H9 (cell line): ENCODE data around the gene PRKAG1. TPM values are rescaled to one million over a fixed set of nuclear protein-coding genes. Genes with fewer than 3 reads are reported as not detected.

Source experiments
- DNase-seq: peaks from one replicate; pipeline ENCODE4 v3.0.0-alpha.2; 2017
- H2AFZ ChIP-seq: one replicate; pipeline ENCODE4 v1.6.1; 2013; ENCODE audit warnings: mild to moderate bottlenecking, low read length, control low read depth, moderate library complexity
- H2AK5ac ChIP-seq: 2 replicates; pipeline ENCODE4 v1.6.1; 2013; ENCODE audit warnings: low read length, control low read depth, mixed read lengths; ENCODE audit not compliant: insufficient read length
- H2BK120ac ChIP-seq: one replicate; pipeline ENCODE4 v1.6.1; 2013; ENCODE audit warnings: low read depth, mild to moderate bottlenecking, low read length, control low read depth, inconsistent platforms; ENCODE audit not compliant: poor library complexity, severe bottlenecking
- H2BK12ac ChIP-seq: 2 replicates; pipeline ENCODE4 v1.6.1; 2013; ENCODE audit warnings: low read length, control low read depth, mixed read lengths, low read depth; ENCODE audit not compliant: insufficient read length
- H2BK15ac ChIP-seq: 2 replicates; pipeline ENCODE4 v1.6.1; 2013; ENCODE audit warnings: low read depth, low read length, control low read depth
- H2BK20ac ChIP-seq: one replicate; pipeline ENCODE4 v1.6.1; 2013; ENCODE audit warnings: low read depth, mild to moderate bottlenecking, low read length, control low read depth, inconsistent platforms; ENCODE audit not compliant: poor library complexity, severe bottlenecking
- H2BK5ac ChIP-seq: 2 replicates; pipeline ENCODE4 v1.6.1; 2013; ENCODE audit warnings: low read length, control low read depth, mixed read lengths; ENCODE audit not compliant: insufficient read length
- H3K14ac ChIP-seq: 2 replicates; pipeline ENCODE4 v1.6.1; 2013; ENCODE audit warnings: low read length, control low read depth; ENCODE audit not compliant: insufficient read depth
- H3K18ac ChIP-seq: 2 replicates; pipeline ENCODE4 v1.6.1; 2013; ENCODE audit warnings: low read depth, mild to moderate bottlenecking, mixed read lengths, low read length, control low read depth; ENCODE audit not compliant: insufficient read length
- H3K23ac ChIP-seq: 2 replicates; pipeline ENCODE4 v1.6.1; 2013; ENCODE audit warnings: low read length, control low read depth, mixed read lengths, low read depth; ENCODE audit not compliant: insufficient read length
- H3K23me2 ChIP-seq: 2 replicates; pipeline ENCODE4 v1.6.1; 2013; ENCODE audit warnings: low read depth, mild to moderate bottlenecking, mixed read lengths, low read length, control low read depth; ENCODE audit not compliant: insufficient read length, poor library complexity, severe bottlenecking
- H3K27ac ChIP-seq: 2 replicates; pipeline ENCODE4 v1.5.1; 2013; ENCODE audit warnings: low read length, control low read depth, mixed read lengths, low read depth; ENCODE audit not compliant: insufficient read length
- H3K27me3 ChIP-seq: 2 replicates; pipeline ENCODE4 v1.6.1; 2013; ENCODE audit warnings: low read length, control low read depth, inconsistent platforms; ENCODE audit not compliant: insufficient read depth
- H3K4ac ChIP-seq: 2 replicates; pipeline ENCODE4 v1.6.1; 2013; ENCODE audit warnings: low read depth, mild to moderate bottlenecking, control low read depth, inconsistent platforms, low read length, moderate library complexity
- H3K4me1 ChIP-seq: 2 replicates; pipeline ENCODE4 v1.6.1; 2013; ENCODE audit warnings: low read length, control low read depth, inconsistent platforms; ENCODE audit not compliant: insufficient read depth
- H3K4me2 ChIP-seq: 2 replicates; pipeline ENCODE4 v1.6.1; 2013; ENCODE audit warnings: low read length, control low read depth, mixed read lengths; ENCODE audit not compliant: insufficient read length, insufficient read depth
- H3K56ac ChIP-seq: 2 replicates; pipeline ENCODE4 v1.6.1; 2013; ENCODE audit warnings: low read depth, mild to moderate bottlenecking, mixed read lengths, low read length, control low read depth; ENCODE audit not compliant: insufficient read length
- H3K79me1 ChIP-seq: 2 replicates; pipeline ENCODE4 v1.6.1; 2013; ENCODE audit warnings: low read depth, mild to moderate bottlenecking, moderate library complexity, low read length, control low read depth, inconsistent platforms; ENCODE audit not compliant: insufficient read depth, poor library complexity, severe bottlenecking
- H3K79me2 ChIP-seq: 2 replicates; pipeline ENCODE4 v1.6.1; 2013; ENCODE audit warnings: low read length, control low read depth, inconsistent platforms; ENCODE audit not compliant: insufficient read depth
- H3K9ac ChIP-seq: 2 replicates; pipeline ENCODE4 v1.6.1; 2013; ENCODE audit warnings: low read length, control low read depth, mixed read lengths; ENCODE audit not compliant: insufficient read length; ENCODE audit errors: extremely low read depth
- H3K9me3 ChIP-seq: one replicate; pipeline ENCODE4 v1.6.1; 2013; ENCODE audit warnings: low read depth, low read length, inconsistent platforms; ENCODE audit not compliant: control insufficient read depth
- H3T11ph ChIP-seq: one replicate; pipeline ENCODE4 v1.6.1; 2013; ENCODE audit warnings: mild to moderate bottlenecking, low read length, control low read depth, inconsistent platforms
- H4K20me1 ChIP-seq: one replicate; pipeline ENCODE4 v1.6.1; 2013; ENCODE audit not compliant: control insufficient read depth, insufficient read length, insufficient read depth
- H4K5ac ChIP-seq: 2 replicates; pipeline ENCODE4 v1.6.1; 2013; ENCODE audit warnings: low read depth, mild to moderate bottlenecking, mixed read lengths, low read length, control low read depth; ENCODE audit not compliant: insufficient read length
- H4K8ac ChIP-seq: replicated peaks from 2 replicates; pipeline ENCODE4 v1.6.1; 2013; ENCODE audit warnings: low read length, control low read depth, mixed read lengths, low read depth; ENCODE audit not compliant: insufficient read length
- H4K91ac ChIP-seq: 2 replicates; pipeline ENCODE4 v1.6.1; 2013; ENCODE audit warnings: low read depth, mild to moderate bottlenecking, moderate library complexity, mixed read lengths, low read length, control low read depth; ENCODE audit not compliant: insufficient read length
- H3K27ac Mint-ChIP-seq, 3 experiments: 2 replicates in 2 of 3; 3 replicates in 1 of 3; pipeline ENCODE4 v1.8.0; 2020 to 2021; ENCODE audit warnings: mixed read lengths in 3 of 3, mild to moderate bottlenecking in 1 of 3, moderate library complexity in 1 of 3
- H3K27me3 Mint-ChIP-seq: 2 replicates; pipeline ENCODE4 v1.8.0; 2021; ENCODE audit warnings: low read depth, mild to moderate bottlenecking, moderate library complexity, mixed read lengths
- H3K36me3 Mint-ChIP-seq, 3 experiments: 2 replicates in 2 of 3; 3 replicates in 1 of 3; pipeline ENCODE4 v1.8.0; 2020 to 2021; ENCODE audit warnings: low read depth in 3 of 3, mixed read lengths in 3 of 3; ENCODE audit not compliant: insufficient read depth in 1 of 3
- H3K4me1 Mint-ChIP-seq, 2 experiments: 2 replicates each; pipeline ENCODE4 v1.8.0; 2020; ENCODE audit warnings: mixed read lengths in 2 of 2
- H3K4me3 Mint-ChIP-seq, 2 experiments: 2 replicates in 1 of 2; 3 replicates in 1 of 2; pipeline ENCODE4 v1.8.0; 2020 to 2021; ENCODE audit warnings: mild to moderate bottlenecking in 2 of 2, mixed read lengths in 2 of 2, moderate library complexity in 1 of 2
- H3K9me3 Mint-ChIP-seq, 2 experiments: 2 replicates in 1 of 2; 3 replicates in 1 of 2; pipeline ENCODE4 v1.8.0; 2020; ENCODE audit warnings: mild to moderate bottlenecking in 2 of 2, mixed read lengths in 2 of 2, moderate library complexity in 1 of 2
- CTCF ChIP-seq: fragments of 200-600 bp; sonication (generic); conservative IDR thresholded peaks from 3 replicates; pipeline ENCODE4 v1.8.0; 2021; ENCODE audit warnings: antibody characterized with exemption, mild to moderate bottlenecking
- WGBS: extraction: QIAGEN DNeasy Blood & Tissue Kit; methylation state at CpG from one replicate; pipeline ENCODE4 v1.1.7; 2013; ENCODE audit warnings: missing lambda C conversion rate, low lambda C conversion rate, mixed read lengths; ENCODE audit not compliant: insufficient read length; ENCODE audit errors: extremely low coverage; 5-methylcytosine and 5-hydroxymethylcytosine counted together
- total RNA-seq: library from RNA; stranded (reverse); gene quantifications from 2 replicates; pipeline ENCODE4 v1.2.1, GENCODE V29; 2021

The PRKAG1 gene
- total RNA-seq, 1 experiment from 2014 or later, result 34.8 TPM

DNA sequence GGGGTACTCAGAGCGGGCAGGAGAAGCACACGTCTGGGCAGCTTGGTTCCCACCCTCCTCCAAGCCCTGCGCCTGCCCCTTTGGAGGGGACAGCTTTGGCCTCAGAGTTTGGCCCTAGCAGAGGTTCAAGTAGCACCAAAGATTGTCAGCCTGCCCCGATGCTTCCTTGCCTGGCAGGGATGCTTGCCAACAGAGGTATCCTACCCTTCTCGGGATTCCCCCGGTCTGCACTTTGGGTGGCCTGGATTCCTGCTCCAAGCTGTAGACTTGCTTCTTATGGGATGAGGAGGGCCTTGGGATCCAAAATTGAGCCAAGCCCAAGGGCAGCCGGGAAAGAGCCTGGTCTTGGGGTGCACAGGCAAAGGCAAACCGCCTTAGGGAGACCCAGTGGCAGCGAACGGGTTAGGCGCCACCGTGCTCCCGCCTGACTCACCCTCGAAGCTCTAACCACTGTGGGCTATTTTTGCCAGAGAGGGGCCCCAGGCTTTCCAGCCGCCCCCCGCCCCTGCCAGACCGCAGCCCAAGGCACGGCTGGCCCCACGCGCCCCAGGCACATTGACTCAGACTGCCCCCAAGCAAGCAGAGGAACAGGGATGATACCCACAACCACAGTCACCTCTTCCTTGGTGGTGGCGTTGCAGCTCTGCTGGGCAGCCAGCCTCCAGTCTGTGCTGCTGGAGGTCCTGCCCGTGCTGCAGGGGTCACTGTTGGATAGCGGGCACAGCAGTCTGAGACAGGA lies 46.2 kb downstream of the PRKAG1 start:
- no peaks in the 10 kb centered on the region; a peak in 1 of 7 replicates for H3K36me3 Mint-ChIP-seq
- Histone ChIP-seq H4K5ac (no peak overlapping the region), H2BK20ac (no peak overlapping the region), H3K56ac (no peak overlapping the region), H3K79me1 (no peaks in the 10 kb centered on the region), H4K20me1 (no peaks in the 10 kb centered on the region), H3T11ph (no peak overlapping the region), H3K27me3 (peaks cover 89% of the 10 kb centered on the region), H3K4me2 (peak overlapping the region; percentile 67), H3K23ac (no peak overlapping the region), H3K23me2 (peaks cover 9% of the 10 kb centered on the region), H3K79me2 (no peaks in the 10 kb centered on the region), H3K4me1 (peaks cover 4% of the 10 kb centered on the region), H3K9ac (no peak overlapping the region), H3K14ac (no peak overlapping the region), H2BK15ac (no peak overlapping the region), H3K27ac (no peak overlapping the region), H3K9me3 (no peaks in the 10 kb centered on the region), H3K18ac (no peak overlapping the region), H2BK12ac (no peak overlapping the region), H2AFZ (no peak overlapping the region), H2AK5ac (no peak overlapping the region), H4K8ac (no peak overlapping the region), H4K91ac (no peak overlapping the region), H2BK5ac (no peak overlapping the region), H2BK120ac (no peak overlapping the region), H3K4ac (no peak overlapping the region)
- peaks cover 39 to 45% of the 10 kb centered on the region in 2 experiments for H3K4me1 Mint-ChIP-seq
- no peak overlapping the region for H3K27ac Mint-ChIP-seq
- peak; percentile 68 for DNase-seq
- peaks cover under 1 to 5% of the 10 kb centered on the region in 2 experiments; a peak in 4 of 5 replicates for H3K9me3 Mint-ChIP-seq
- peak overlapping the region; percentile 58 to 86 for H3K4me3 Mint-ChIP-seq
- TF ChIP-seq CTCF, result peak; percentile 39; the same call in 2 of the 3 replicates
- WGBS, result no CpG with 5 or more reads among the region's 23 CpGs
- peaks cover 98% of the 10 kb centered on the region for H3K27me3 Mint-ChIP-seq
